H9 (cell line): ENCODE measurements around the gene MINDY4. TPM values are rescaled to one million over a fixed set of nuclear protein-coding genes. Genes with fewer than 3 reads are reported as not detected.

Source experiments
- DNase-seq: peaks from one replicate; pipeline ENCODE4 v3.0.0-alpha.2; 2017
- H2AFZ ChIP-seq: one replicate; pipeline ENCODE4 v1.6.1; 2013; ENCODE audit warnings: mild to moderate bottlenecking, low read length, control low read depth, moderate library complexity
- H2AK5ac ChIP-seq: 2 replicates; pipeline ENCODE4 v1.6.1; 2013; ENCODE audit warnings: low read length, control low read depth, mixed read lengths; ENCODE audit not compliant: insufficient read length
- H2BK120ac ChIP-seq: one replicate; pipeline ENCODE4 v1.6.1; 2013; ENCODE audit warnings: low read depth, mild to moderate bottlenecking, low read length, control low read depth, inconsistent platforms; ENCODE audit not compliant: poor library complexity, severe bottlenecking
- H2BK12ac ChIP-seq: 2 replicates; pipeline ENCODE4 v1.6.1; 2013; ENCODE audit warnings: low read length, control low read depth, mixed read lengths, low read depth; ENCODE audit not compliant: insufficient read length
- H2BK15ac ChIP-seq: 2 replicates; pipeline ENCODE4 v1.6.1; 2013; ENCODE audit warnings: low read depth, low read length, control low read depth
- H2BK20ac ChIP-seq: one replicate; pipeline ENCODE4 v1.6.1; 2013; ENCODE audit warnings: low read depth, mild to moderate bottlenecking, low read length, control low read depth, inconsistent platforms; ENCODE audit not compliant: poor library complexity, severe bottlenecking
- H2BK5ac ChIP-seq: 2 replicates; pipeline ENCODE4 v1.6.1; 2013; ENCODE audit warnings: low read length, control low read depth, mixed read lengths; ENCODE audit not compliant: insufficient read length
- H3K14ac ChIP-seq: 2 replicates; pipeline ENCODE4 v1.6.1; 2013; ENCODE audit warnings: low read length, control low read depth; ENCODE audit not compliant: insufficient read depth
- H3K18ac ChIP-seq: 2 replicates; pipeline ENCODE4 v1.6.1; 2013; ENCODE audit warnings: low read depth, mild to moderate bottlenecking, mixed read lengths, low read length, control low read depth; ENCODE audit not compliant: insufficient read length
- H3K23ac ChIP-seq: 2 replicates; pipeline ENCODE4 v1.6.1; 2013; ENCODE audit warnings: low read length, control low read depth, mixed read lengths, low read depth; ENCODE audit not compliant: insufficient read length
- H3K23me2 ChIP-seq: 2 replicates; pipeline ENCODE4 v1.6.1; 2013; ENCODE audit warnings: low read depth, mild to moderate bottlenecking, mixed read lengths, low read length, control low read depth; ENCODE audit not compliant: insufficient read length, poor library complexity, severe bottlenecking
- H3K27ac ChIP-seq: 2 replicates; pipeline ENCODE4 v1.5.1; 2013; ENCODE audit warnings: low read length, control low read depth, mixed read lengths, low read depth; ENCODE audit not compliant: insufficient read length
- H3K27me3 ChIP-seq: 2 replicates; pipeline ENCODE4 v1.6.1; 2013; ENCODE audit warnings: low read length, control low read depth, inconsistent platforms; ENCODE audit not compliant: insufficient read depth
- H3K4ac ChIP-seq: 2 replicates; pipeline ENCODE4 v1.6.1; 2013; ENCODE audit warnings: low read depth, mild to moderate bottlenecking, control low read depth, inconsistent platforms, low read length, moderate library complexity
- H3K4me1 ChIP-seq: 2 replicates; pipeline ENCODE4 v1.6.1; 2013; ENCODE audit warnings: low read length, control low read depth, inconsistent platforms; ENCODE audit not compliant: insufficient read depth
- H3K4me2 ChIP-seq: 2 replicates; pipeline ENCODE4 v1.6.1; 2013; ENCODE audit warnings: low read length, control low read depth, mixed read lengths; ENCODE audit not compliant: insufficient read length, insufficient read depth
- H3K56ac ChIP-seq: 2 replicates; pipeline ENCODE4 v1.6.1; 2013; ENCODE audit warnings: low read depth, mild to moderate bottlenecking, mixed read lengths, low read length, control low read depth; ENCODE audit not compliant: insufficient read length
- H3K79me1 ChIP-seq: 2 replicates; pipeline ENCODE4 v1.6.1; 2013; ENCODE audit warnings: low read depth, mild to moderate bottlenecking, moderate library complexity, low read length, control low read depth, inconsistent platforms; ENCODE audit not compliant: insufficient read depth, poor library complexity, severe bottlenecking
- H3K79me2 ChIP-seq: 2 replicates; pipeline ENCODE4 v1.6.1; 2013; ENCODE audit warnings: low read length, control low read depth, inconsistent platforms; ENCODE audit not compliant: insufficient read depth
- H3K9ac ChIP-seq: 2 replicates; pipeline ENCODE4 v1.6.1; 2013; ENCODE audit warnings: low read length, control low read depth, mixed read lengths; ENCODE audit not compliant: insufficient read length; ENCODE audit errors: extremely low read depth
- H3K9me3 ChIP-seq: one replicate; pipeline ENCODE4 v1.6.1; 2013; ENCODE audit warnings: low read depth, low read length, inconsistent platforms; ENCODE audit not compliant: control insufficient read depth
- H3T11ph ChIP-seq: one replicate; pipeline ENCODE4 v1.6.1; 2013; ENCODE audit warnings: mild to moderate bottlenecking, low read length, control low read depth, inconsistent platforms
- H4K20me1 ChIP-seq: one replicate; pipeline ENCODE4 v1.6.1; 2013; ENCODE audit not compliant: control insufficient read depth, insufficient read length, insufficient read depth
- H4K5ac ChIP-seq: 2 replicates; pipeline ENCODE4 v1.6.1; 2013; ENCODE audit warnings: low read depth, mild to moderate bottlenecking, mixed read lengths, low read length, control low read depth; ENCODE audit not compliant: insufficient read length
- H4K8ac ChIP-seq: replicated peaks from 2 replicates; pipeline ENCODE4 v1.6.1; 2013; ENCODE audit warnings: low read length, control low read depth, mixed read lengths, low read depth; ENCODE audit not compliant: insufficient read length
- H4K91ac ChIP-seq: 2 replicates; pipeline ENCODE4 v1.6.1; 2013; ENCODE audit warnings: low read depth, mild to moderate bottlenecking, moderate library complexity, mixed read lengths, low read length, control low read depth; ENCODE audit not compliant: insufficient read length
- H3K27ac Mint-ChIP-seq, 3 experiments: 2 replicates in 2 of 3; 3 replicates in 1 of 3; pipeline ENCODE4 v1.8.0; 2020 to 2021; ENCODE audit warnings: mixed read lengths in 3 of 3, mild to moderate bottlenecking in 1 of 3, moderate library complexity in 1 of 3
- H3K27me3 Mint-ChIP-seq: 2 replicates; pipeline ENCODE4 v1.8.0; 2021; ENCODE audit warnings: low read depth, mild to moderate bottlenecking, moderate library complexity, mixed read lengths
- H3K36me3 Mint-ChIP-seq, 3 experiments: 2 replicates in 2 of 3; 3 replicates in 1 of 3; pipeline ENCODE4 v1.8.0; 2020 to 2021; ENCODE audit warnings: low read depth in 3 of 3, mixed read lengths in 3 of 3; ENCODE audit not compliant: insufficient read depth in 1 of 3
- H3K4me1 Mint-ChIP-seq, 2 experiments: 2 replicates each; pipeline ENCODE4 v1.8.0; 2020; ENCODE audit warnings: mixed read lengths in 2 of 2
- H3K4me3 Mint-ChIP-seq, 2 experiments: 2 replicates in 1 of 2; 3 replicates in 1 of 2; pipeline ENCODE4 v1.8.0; 2020 to 2021; ENCODE audit warnings: mild to moderate bottlenecking in 2 of 2, mixed read lengths in 2 of 2, moderate library complexity in 1 of 2
- H3K9me3 Mint-ChIP-seq, 2 experiments: 2 replicates in 1 of 2; 3 replicates in 1 of 2; pipeline ENCODE4 v1.8.0; 2020; ENCODE audit warnings: mild to moderate bottlenecking in 2 of 2, mixed read lengths in 2 of 2, moderate library complexity in 1 of 2
- WGBS: extraction: QIAGEN DNeasy Blood & Tissue Kit; methylation state at CpG from one replicate; pipeline ENCODE4 v1.1.7; 2013; ENCODE audit warnings: missing lambda C conversion rate, low lambda C conversion rate, mixed read lengths; ENCODE audit not compliant: insufficient read length; ENCODE audit errors: extremely low coverage; 5-methylcytosine and 5-hydroxymethylcytosine counted together
- total RNA-seq: library from RNA; stranded (reverse); gene quantifications from 2 replicates; pipeline ENCODE4 v1.2.1, GENCODE V29; 2021
- TF ChIP-seq, protein P1 (sequence below): fragments of 200-600 bp; sonication (generic); conservative IDR thresholded peaks from 3 replicates; pipeline ENCODE4 v1.8.0; 2021; ENCODE audit warnings: antibody characterized with exemption, mild to moderate bottlenecking

Gene MINDY4
- total RNA-seq, 1 experiment from 2014 or later = 3.1 TPM

DNA sequence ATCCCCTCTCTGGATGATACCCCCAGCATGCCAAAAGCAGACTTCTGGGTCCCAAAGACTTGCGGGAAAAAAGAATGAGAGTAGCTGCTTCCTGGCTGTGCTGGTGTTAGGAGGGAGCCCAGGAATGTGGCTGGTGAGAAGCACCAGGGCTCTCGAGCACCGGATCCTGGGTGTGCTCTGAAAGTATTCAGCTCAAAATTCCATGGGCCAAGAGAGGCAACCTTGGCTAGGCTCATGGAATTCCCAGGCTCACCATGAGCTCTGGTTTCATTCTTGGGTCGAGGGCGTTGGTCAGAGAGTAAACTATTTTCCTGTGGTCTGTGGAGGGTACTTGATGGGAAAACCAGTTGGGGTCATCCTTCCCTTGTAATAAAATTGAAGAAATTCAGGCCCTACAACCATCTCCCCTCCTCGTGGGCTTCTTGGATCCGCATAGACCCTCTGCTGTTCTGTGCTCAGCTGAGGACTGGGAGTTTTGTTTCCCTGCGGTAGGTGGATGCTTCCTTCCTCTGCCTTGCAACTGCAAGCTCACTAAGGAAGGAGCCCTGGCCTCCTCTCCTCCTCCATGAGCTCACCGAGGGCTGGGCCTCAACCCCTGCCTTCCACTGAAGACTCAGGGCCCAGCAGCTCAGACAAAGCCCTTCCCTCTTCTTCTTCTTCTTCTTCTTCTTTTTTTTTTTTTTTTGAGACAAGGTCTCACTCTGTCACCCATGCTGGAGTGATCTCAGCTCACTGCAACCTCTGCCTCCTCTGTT, 106.0 kb downstream of the MINDY4 start:
- Histone ChIP-seq H3K23ac (no peak overlapping the region), H2BK12ac (no peak overlapping the region), H3K56ac (no peak overlapping the region), H3K14ac (no peak overlapping the region), H3K4me1 (peaks cover 17% of the 10 kb centered on the region; the same call in 1 of the 2 replicates), H3K27ac (no peak overlapping the region), H3K4ac (no peak overlapping the region), H3K23me2 (no peaks in the 10 kb centered on the region), H2BK5ac (no peak overlapping the region), H4K20me1 (no peaks in the 10 kb centered on the region), H2BK120ac (no peak overlapping the region), H3K79me1 (no peaks in the 10 kb centered on the region), H4K8ac (no peak overlapping the region), H2AFZ (no peak overlapping the region), H4K91ac (no peak overlapping the region), H3K9ac (no peak overlapping the region), H2BK20ac (no peak overlapping the region), H2BK15ac (no peak overlapping the region), H2AK5ac (no peak overlapping the region), H3K4me2 (no peak overlapping the region), H3K79me2 (no peaks in the 10 kb centered on the region), H3T11ph (no peak overlapping the region), H3K18ac (no peak overlapping the region), H4K5ac (no peak overlapping the region), H3K9me3 (no peaks in the 10 kb centered on the region), H3K27me3 (no peaks in the 10 kb centered on the region)
- Mint-ChIP-seq H3K4me3 (no peak overlapping the region), H3K27me3 (peaks cover 15% of the 10 kb centered on the region), H3K9me3 (peaks cover 0 to 3% of the 10 kb centered on the region in 2 experiments; a peak in 1 of 5 replicates), H3K4me1 (peaks cover 41 to 49% of the 10 kb centered on the region in 2 experiments), H3K27ac (0 out of 7 replicates have a peak overlapping the region, but pooled peaks of 1 of the 3 experiments have one; percentile 54), H3K36me3 (peaks cover 0 to 11% (median 0%) of the 10 kb centered on the region in 3 experiments; a peak in 2 of 7 replicates)
- TF ChIP-seq, protein P1, sequence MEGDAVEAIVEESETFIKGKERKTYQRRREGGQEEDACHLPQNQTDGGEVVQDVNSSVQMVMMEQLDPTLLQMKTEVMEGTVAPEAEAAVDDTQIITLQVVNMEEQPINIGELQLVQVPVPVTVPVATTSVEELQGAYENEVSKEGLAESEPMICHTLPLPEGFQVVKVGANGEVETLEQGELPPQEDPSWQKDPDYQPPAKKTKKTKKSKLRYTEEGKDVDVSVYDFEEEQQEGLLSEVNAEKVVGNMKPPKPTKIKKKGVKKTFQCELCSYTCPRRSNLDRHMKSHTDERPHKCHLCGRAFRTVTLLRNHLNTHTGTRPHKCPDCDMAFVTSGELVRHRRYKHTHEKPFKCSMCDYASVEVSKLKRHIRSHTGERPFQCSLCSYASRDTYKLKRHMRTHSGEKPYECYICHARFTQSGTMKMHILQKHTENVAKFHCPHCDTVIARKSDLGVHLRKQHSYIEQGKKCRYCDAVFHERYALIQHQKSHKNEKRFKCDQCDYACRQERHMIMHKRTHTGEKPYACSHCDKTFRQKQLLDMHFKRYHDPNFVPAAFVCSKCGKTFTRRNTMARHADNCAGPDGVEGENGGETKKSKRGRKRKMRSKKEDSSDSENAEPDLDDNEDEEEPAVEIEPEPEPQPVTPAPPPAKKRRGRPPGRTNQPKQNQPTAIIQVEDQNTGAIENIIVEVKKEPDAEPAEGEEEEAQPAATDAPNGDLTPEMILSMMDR = no peak
- WGBS = no CpG with 5 or more reads among the region's 9 CpGs
- DNase-seq = peak; percentile 52
